HG03575 (cell line): ENCODE results near the gene GUCY1A2.

Experiments
- ATAC-seq: cut with Tn5 transposase; IDR thresholded peaks from one replicate; pipeline ENCODE4 v1.9.1; 2021; ENCODE audit not compliant: unreplicated experiment, insufficient number of reproducible peaks, low FRiP score; ENCODE audit errors: extremely low read depth

GUCY1A2 gene

GRCh38 chr11:106702805-106703204 lies 315.5 kb downstream of the GUCY1A2 start:
- ATAC-seq: no peak

- ATAC-seq: no peak
Measured at GRCh38 chr11:106697058-106697457, 321.2 kb downstream of the GUCY1A2 start.

- no peak for ATAC-seq
Measured at GRCh38 chr11:106695506-106695905, 322.8 kb downstream of the GUCY1A2 start.

GRCh38 chr11:106694501-106694900 lies 323.8 kb downstream of the GUCY1A2 start:
- ATAC-seq: no peak

GRCh38 chr11:106691807-106692365 lies 326.4 kb downstream of the GUCY1A2 start:
- ATAC-seq: no peak

GRCh38 chr11:106690923-106691322 lies 327.4 kb downstream of the GUCY1A2 start:
- ATAC-seq: no peak

GRCh38 chr11:106684944-106685343 lies 333.3 kb downstream of the GUCY1A2 start:
- ATAC-seq: no peak

- no peak for ATAC-seq
Measured at GRCh38 chr11:106683435-106683834, 334.8 kb downstream of the GUCY1A2 start.

GRCh38 chr11:106681435-106681834 lies 336.8 kb downstream of the GUCY1A2 start:
- ATAC-seq: no peak

- ATAC-seq: no peak
Measured at GRCh38 chr11:106679581-106679980, 338.7 kb downstream of the GUCY1A2 start.

- no peak for ATAC-seq
Measured at GRCh38 chr11:106679181-106679580, 339.1 kb downstream of the GUCY1A2 start.

- no peak for ATAC-seq
Measured at GRCh38 chr11:106670069-106670468, 348.2 kb downstream of the GUCY1A2 start.

- no peak for ATAC-seq
Measured at GRCh38 chr11:106668147-106668546, 350.1 kb downstream of the GUCY1A2 start.

- no peak for ATAC-seq
Measured at GRCh38 chr11:106656646-106657045, 361.6 kb downstream of the GUCY1A2 start.

- ATAC-seq: no peak
Measured at GRCh38 chr11:106644824-106645223, 373.5 kb downstream of the GUCY1A2 start.

GRCh38 chr11:106642331-106642730 lies 375.9 kb downstream of the GUCY1A2 start:
- ATAC-seq: no peak

- no peak for ATAC-seq
Measured at GRCh38 chr11:106632283-106632682, 386.0 kb downstream of the GUCY1A2 start.

GRCh38 chr11:106627694-106628093 lies 390.6 kb downstream of the GUCY1A2 start:
- no peak for ATAC-seq

- ATAC-seq: no peak
Measured at GRCh38 chr11:106625566-106625965, 392.7 kb downstream of the GUCY1A2 start.

- ATAC-seq: no peak
Measured at GRCh38 chr11:106624377-106624776, 393.9 kb downstream of the GUCY1A2 start.
